Tibial nerve (tissue), 4 donors: ENCODE data around the gene ANGPTL7.
"Not testable (repeated sequence)": the region's sequence is repeated elsewhere in the genome, so short reads cannot be mapped to it uniquely, and the experiment has no call there.

Source experiments
- EP300 ChIP-seq, 2 donors: sonication (generic); formaldehyde crosslinking; IDR thresholded peaks; one replicate each; pipeline ENCODE4 v1.6.1; 2017; ENCODE audit warnings: antibody characterized with exemption in 2 of 2, mild to moderate bottlenecking in 1 of 2
- POLR2A ChIP-seq, 2 donors: fragments of 450-650 bp; IDR thresholded peaks; one replicate each; pipeline ENCODE4 v1.6.1; 2017; ENCODE audit warnings: antibody characterized with exemption in 2 of 2, mild to moderate bottlenecking in 2 of 2, moderate library complexity in 2 of 2
- TF ChIP-seq, protein P1 (sequence below), 5 experiments: fragments of 200-600 bp in 3 of 5; fragments of 450-650 bp in 2 of 5; sonication (generic) in 3 of 5; IDR thresholded peaks; one replicate each; pipeline ENCODE4 v1.5.1; 2016 to 2019; ENCODE audit warnings: antibody characterized with exemption in 5 of 5, mild to moderate bottlenecking in 3 of 5, moderate library complexity in 2 of 5

- TF ChIP-seq POLR2A, EP300 (IDR thresholded peaks at IDR 0.05): not testable (repeated sequence)
- TF ChIP-seq, protein P1, sequence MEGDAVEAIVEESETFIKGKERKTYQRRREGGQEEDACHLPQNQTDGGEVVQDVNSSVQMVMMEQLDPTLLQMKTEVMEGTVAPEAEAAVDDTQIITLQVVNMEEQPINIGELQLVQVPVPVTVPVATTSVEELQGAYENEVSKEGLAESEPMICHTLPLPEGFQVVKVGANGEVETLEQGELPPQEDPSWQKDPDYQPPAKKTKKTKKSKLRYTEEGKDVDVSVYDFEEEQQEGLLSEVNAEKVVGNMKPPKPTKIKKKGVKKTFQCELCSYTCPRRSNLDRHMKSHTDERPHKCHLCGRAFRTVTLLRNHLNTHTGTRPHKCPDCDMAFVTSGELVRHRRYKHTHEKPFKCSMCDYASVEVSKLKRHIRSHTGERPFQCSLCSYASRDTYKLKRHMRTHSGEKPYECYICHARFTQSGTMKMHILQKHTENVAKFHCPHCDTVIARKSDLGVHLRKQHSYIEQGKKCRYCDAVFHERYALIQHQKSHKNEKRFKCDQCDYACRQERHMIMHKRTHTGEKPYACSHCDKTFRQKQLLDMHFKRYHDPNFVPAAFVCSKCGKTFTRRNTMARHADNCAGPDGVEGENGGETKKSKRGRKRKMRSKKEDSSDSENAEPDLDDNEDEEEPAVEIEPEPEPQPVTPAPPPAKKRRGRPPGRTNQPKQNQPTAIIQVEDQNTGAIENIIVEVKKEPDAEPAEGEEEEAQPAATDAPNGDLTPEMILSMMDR (IDR thresholded peaks at IDR 0.05), result not testable (repeated sequence)
Observed at GRCh38 chr1:11166744-11167143, 22.4 kb upstream of the ANGPTL7 start.
